Hematopoietic multipotent progenitor cell treated with erythropoietin and hydrocortisone succinate and interleukin-3 and kit ligand, for 8 days (in vitro differentiated cells): Measurements from ENCODE around the gene USP49.
A peak's percentile ranks its signal among the peaks of the same experiment; 100 is the strongest.

Experiments used
- DNase-seq: peaks from one replicate; pipeline ENCODE4 v3.0.0-alpha.2; 2015

Gene USP49

DNA sequence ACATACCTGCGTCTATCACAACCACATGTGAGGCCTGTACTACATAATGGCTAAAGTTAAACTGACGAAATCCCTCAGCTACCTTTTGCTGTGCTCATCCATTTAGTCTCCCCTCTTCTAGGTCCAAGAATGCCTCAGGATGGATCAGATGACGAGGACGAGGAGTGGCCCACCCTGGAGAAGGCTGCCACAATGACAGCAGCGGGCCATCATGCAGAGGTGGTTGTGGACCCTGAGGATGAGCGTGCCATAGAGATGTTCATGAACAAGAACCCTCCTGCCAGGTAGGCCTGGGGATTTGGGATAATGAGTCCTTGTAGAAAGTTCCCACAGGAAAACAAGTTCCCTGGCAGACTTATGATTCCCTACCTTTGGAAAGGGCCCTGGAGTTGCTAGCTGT, 32.1 kb upstream of the USP49 start:
- no peak for DNase-seq

DNA sequence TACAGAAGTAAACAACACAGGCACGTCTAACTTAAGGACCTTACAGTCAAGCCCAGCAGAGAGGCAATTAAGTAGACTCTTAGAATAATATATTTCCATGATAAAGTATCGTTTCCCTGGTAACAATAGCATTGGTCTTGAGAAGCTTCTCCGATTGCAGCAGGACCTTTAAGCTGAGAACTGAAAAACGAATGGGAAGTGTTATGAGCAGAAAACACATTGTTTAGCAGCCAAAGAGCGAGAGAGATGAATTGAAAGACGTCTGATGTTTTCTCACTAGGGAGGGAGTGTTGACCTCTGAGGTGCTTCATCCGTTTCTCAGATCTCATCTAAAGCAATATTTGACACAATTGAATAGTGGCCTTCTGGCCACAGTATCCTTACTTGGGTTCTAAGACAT, 27.0 kb upstream of the USP49 start:
- DNase-seq: peak; percentile 13

DNA sequence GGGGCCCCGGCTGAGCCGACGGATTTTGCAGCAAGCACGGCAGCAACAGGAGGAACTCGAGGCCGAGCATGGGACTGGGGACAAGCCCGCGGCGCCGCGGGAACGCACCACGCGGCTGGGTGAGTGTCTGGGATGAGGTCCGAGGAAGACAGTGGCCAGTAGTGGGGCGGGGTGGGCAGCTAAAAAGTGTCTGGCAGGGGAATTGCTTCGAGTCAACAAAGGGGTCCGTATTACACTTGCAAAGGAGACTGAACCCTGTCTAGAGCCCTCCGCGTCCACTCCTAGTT, 26.5 kb upstream of the USP49 start:
- peak; percentile 14 for DNase-seq

DNA sequence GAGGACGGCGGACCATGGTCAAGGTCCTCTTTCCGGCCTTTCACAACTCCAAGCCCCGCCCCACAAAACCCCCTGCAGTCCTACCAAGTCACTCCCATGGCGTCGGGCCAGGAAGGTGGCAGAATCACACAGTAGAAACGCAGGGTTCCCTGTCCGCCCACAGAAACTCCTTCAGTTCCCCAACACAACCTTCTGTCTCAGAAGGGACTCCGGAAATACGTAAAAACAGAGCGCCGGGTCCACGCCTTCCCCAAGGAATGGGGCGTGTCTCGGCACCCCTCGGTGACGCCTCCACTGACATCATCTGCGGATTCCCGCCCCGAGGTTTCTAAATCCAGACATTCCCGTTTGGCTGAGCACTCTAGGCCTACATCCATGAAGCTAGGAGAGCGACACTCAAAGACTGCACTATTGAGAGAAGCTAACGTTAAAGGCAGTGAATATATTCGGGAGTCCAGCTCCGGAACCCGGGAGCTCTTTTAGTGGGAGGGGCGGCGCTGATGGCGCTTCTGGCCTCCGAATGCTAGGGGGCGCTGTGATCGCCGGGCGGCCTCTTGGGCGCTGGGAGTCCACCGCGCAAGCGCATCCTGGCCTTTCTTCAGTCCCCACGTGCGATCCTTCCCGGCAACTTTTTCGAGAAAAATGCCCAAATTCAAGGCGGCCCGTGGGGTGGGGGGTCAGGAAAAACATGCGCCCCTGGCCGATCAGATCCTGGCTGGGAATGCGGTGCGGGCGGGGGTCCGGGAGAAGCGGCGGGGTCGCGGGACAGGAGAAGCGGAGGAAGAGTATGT, 25.9 kb upstream of the USP49 start, which contains the start of the genes BYSL and MED20:
Gene BYSL (plus strand): TSS at position 579 of the 791 bp plus-strand sequence. CDS start 64 bp downstream, at position 643.
Gene MED20 (minus strand): TSS at position 219 of the 791 bp plus-strand sequence. CDS start 121 bp downstream, at position 98.
- DNase-seq: peak; percentile 95

DNA sequence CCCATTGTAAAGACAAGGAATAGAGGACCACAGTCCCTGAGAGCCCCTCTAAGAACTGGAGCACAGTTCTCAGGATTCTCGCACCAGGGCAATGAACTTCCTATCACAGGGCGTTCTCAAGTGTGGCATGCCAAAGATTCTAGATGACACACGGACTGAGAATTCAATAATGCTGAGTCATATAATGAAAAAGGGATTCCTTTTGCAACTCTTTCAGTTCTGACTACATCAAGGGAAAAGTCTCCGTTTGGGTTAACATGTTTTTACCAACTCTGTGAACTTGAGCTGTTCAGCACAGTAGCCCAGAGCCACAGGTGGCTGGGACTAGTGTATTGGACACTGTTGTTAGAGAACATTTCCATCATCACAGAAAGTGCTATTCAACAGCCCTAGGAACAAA, 22.4 kb upstream of the USP49 start:
- peak; percentile 43 for DNase-seq

DNA sequence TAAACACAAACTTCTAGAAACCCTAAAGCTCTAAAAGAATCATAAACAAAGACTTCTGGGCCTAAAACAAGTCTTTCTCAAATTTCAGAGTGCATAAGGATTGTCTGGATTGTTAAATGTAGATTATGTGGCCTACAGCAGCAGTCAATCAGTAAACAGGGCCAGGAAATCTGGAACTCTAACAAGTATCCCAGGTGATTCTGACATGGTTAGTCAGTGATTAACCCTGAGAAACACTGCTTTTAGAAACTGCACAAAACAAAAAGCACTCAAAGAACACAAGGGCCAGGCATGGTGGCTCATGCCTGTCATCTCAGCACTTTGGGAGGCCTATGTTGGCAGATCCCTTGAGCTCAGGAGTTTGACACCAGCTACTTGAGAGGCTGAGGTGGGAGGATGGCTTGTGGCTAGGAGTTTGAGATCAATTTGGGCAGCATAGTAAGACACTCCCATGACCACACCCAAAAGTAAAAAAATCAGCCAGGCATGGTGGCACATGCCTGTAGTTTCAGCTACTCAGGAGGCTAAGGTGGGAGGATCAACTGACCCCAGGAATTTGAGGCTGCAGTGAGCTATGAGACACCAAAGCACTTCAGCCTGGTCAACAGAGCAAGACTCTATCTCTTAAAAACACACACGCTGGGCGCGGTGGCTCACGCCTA, 19.8 kb upstream of the USP49 start:
- DNase-seq: peak; percentile 74

DNA sequence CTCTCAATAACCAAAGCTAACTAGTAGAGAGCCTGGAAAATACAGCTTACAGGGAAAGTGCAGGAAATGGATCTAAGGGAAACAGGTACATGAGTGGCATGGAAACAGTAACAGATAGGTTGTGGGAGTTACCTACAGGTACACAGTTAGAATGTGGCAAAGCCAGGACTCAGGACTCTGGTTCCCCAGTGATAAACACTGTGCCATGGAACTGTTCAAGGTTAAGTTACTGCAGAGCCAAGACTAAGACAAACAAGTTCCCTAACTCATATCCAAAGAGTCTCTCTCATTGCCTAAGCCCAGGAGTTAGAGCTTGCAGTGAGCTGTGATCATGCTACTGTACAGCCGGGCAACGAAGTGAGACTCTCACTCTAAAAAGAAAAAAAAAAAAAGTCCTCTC, 19.2 kb upstream of the USP49 start:
- DNase-seq: no peak

DNA sequence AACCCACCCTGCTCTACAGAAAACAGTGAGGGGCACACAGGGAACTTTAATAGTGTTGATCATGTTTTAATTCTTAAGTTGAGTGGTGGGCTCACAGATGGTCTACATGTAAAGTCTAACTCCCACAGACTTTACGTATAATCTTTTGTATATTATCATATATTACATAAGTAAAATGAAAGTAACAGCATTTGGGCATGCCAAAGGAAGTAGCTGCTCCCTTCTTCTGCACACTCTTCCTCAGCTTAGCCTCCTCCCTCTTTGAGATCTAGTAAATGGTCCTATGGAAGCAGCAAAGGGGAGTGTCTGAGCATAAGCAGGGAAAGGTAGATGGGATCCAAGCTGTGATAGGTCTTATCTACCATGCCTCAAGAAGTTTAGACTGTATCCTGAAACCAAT, 14.6 kb upstream of the USP49 start:
- no peak for DNase-seq

DNA sequence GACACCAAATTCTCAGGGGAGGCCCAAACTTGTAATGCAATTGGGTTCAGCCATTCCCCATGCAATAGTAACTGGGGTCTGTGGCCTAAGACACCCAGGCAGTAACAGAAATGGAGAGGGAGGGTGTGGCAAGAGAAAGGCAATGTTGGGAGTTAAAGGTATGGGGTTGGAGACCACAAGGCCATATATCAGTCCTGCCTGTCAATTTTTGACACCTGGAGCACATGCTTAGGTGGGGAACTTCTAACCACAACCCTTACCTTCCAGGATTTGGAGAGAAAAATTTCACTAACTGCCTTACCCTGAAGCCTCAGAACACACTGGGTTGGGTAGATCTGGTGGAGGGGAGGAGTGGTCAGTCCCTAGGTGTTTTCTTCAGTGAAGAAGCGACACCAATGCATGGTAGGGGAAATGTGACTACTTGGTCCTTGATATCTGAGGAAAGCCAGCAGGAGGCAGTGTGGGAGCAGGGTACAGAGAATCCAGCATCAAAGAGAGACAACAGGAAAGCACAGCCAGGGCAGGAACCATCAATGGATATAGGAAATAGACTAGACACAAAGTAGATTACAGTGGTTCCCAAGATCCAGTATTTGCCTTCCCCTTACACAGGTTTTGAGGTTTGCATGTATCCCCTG, 6.8 kb upstream of the USP49 start:
- peak; percentile 74 for DNase-seq

DNA sequence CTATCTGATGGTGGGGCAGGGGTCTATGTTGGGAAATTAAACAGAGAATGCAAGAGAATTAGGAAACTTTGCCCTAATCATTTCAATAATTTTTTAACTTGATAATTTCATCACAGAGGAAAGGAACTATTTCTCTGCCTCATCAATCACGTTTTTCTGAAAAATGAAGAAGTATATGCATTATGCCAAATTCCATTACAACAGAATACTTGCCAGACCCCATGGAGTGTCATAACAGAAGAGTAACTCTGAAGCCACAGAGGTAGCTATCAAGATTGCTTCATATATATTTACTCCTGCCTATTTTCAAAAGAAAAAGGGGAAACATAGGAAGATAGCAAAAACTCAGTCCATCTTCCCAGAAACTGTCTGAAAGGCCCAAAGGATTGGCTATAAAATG, 5.7 kb upstream of the USP49 start:
- no peak for DNase-seq

DNA sequence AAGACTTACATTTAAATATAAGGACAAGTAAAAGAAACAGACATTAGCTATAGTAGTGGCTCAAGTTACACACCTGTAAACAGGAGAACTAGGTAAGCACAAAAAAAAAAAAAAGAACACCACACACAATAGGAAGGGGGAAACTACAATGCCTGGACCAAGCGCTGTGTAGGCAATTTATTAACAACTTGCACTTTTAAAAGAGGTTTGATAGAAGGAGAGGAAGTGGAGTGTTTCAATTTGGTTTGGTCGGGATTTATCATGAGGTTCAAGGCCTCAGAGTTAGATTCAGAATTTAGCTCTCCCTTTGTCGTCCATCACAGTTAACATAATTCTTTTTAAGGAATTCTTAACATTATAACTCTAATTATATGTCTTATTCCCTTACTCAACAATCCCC, 1.1 kb upstream of the USP49 start:
- no peak for DNase-seq

DNA sequence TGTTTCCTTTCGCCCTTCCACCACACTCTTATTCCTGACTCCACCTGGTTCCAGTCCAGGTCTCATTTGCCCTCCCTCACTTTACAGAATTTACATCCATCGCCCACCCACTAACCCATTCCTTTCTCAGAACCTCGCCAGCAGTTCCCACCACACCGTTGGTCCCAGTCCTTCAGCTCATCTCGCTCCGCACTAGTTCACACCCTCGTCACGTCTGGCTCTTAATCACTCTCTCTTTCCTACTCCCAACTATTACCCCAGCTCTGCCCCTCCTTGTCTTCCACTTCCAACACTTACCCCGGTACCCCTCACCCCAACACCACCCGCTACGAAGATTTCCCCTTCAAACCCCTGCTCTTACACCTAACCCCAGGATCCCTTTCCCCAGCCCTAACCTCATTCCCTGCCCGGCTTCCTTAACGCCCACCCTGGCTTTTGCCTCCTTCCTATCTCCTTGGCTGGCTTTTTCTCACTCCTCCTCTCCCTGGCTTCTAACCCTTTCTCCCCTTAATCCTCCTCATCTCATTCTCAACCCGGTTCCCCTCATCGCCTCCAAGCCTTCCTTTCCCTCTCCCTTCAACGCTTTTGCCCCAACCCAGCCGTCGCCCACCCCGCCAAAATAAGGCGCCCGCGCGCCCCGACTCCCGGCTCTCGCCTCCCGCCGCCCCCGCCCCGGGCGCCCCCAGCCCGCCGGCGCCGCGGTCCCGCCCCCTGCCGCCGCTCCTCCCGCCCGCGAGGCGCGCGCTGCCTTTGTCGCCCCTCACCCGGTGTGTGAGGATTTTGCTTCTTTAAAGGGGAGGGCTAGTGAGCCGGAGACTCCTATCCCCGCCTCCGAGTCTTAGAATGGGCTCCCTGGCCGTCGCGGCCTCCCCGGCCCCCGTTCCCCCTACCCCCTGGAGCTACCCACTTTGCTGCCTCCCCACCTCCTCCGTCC, 542 bp downstream of the USP49 start:
- DNase-seq: peak; percentile 9

DNA sequence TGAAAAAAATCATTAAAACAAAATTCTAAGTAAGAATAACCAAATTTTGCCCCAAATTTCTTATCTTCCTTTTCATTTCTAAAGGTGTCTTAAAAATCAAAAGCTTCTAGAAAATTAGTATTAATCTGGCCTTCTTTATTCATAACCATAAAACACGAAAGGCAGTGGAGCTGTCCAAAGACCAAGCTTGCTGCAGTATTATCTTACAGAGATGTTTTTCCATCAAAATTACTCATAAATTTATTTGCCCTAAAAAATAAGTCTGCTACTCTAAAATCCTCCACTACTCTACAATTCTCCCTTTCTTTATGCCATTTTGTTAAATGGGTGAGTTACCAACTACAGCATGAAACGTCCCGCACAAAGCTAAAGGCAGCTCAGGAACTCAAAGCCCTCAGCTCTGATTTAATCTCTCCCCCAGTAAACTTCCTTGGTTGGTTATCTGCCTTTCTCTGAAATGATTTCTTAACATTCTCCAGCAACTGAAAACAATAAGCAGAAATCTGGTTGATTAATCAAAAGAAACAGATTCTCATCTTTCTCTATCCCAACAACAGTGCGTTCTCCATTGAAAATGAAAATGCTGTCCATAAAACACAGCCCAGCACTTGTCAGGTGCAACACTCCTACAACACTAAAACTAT, 2.1 kb downstream of the USP49 start:
- no peak for DNase-seq

DNA sequence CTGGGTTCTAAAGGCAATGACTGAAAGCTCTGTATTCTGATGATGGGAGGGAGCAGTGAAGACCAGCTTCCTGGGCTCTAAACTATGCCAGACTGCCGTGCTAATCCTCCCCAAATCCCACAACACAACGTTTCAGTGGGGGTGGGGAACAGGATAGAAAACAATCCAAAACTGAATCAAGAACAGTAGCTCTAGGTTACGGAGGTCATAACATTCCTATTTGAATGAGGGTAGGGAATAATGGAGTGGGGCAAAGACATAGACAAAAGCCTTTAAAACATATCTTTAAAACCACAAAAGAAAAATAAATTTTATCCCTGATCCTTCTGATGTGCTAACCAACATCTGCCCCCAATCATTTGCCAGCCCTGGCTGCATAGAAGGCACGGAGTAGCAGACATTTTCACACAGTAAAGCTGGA, 7.8 kb downstream of the USP49 start:
- DNase-seq: no peak

DNA sequence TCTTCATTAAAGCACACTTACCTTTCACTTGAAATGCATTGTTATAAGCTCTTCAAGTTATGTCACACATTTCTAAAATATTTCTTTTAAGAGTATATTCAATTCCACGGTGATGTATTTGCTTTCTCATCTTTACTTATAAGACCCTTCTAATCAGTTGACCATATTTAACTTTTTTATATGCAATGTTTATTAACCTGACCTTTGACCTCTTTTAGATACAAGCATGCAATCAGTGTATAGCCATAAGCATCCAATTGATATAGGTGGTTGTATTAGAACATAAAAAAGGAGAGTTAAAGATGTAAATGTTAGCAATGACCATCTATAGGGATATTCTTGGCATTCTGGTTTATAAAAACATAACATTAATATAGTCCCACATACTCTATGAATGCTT, 9.2 kb downstream of the USP49 start:
- DNase-seq: no peak

DNA sequence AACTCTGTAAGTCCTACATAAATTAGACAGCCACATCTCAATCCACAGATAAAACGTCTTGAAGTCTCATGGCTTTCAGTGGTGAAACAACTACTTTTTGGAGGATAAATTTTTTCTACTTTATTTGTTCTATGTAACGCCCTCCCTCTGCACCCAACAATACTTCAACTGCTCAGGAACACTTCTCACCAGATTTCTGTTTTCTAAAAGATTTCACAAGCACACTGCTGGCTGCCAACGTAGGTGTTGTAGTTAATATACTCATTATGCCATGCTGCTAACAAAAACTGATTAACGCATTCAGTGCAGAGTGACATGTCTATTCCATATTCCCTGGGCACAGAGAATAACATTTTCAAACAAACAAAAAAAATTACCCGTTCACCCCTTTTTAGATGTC, 10.2 kb downstream of the USP49 start:
- no peak for DNase-seq

DNA sequence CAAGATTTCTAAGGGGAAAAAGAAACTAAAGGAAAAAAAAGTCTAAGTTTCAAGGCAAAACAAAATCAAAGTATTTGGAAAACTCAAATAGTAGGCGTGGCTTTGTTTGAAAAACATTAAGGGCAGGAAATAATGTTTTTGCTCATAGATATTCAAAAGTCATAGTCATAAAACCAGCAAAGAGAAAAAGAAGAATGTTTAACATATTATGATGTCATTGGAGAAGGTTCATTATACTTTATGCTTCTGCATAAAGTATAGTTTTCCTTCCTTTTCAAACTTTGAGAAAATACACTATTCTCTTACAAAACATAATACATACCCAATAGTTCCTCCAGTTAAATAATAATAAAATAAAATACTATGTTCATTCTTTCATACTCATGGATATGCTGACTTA, 13.7 kb downstream of the USP49 start:
- DNase-seq: no peak

DNA sequence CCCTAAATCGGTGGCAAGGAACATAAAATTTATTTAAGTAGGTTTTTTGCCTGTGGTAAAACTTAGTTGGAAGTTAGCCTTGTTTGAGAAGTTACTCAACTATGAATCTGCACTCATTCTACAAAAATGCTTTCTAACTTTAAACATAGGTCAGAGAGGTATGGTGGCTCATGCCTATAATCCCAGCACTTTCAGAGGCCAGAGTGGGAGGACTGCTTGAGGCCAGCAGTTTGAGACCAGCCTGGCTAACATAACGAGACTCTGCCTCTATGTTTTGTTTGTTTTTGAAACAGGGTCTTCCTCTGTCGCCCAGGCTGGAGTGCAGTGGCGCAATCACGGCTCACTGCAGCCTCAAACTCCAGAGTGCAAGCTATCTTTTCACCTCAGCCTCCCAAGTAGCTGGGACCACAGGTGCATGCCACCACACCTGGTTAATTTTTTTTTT, 16.2 kb downstream of the USP49 start:
- DNase-seq: no peak

DNA sequence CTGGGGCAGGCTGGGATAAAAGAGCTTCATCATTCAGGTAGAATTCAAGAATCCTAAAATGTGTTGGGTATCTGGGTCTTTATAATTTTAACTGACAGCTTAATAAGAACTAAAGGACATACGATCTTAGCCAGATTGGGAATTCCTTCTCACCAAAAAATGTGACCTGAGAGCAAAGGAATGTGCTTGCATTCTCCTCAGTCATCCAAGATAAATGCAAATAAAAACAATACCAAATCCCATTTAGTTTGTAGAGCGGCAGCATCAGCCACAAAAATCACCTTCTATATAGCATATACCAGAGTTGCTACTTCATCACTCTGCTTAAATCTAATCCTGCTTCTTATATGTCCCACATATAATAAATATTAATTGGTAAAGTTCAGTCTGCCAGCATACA, 16.9 kb downstream of the USP49 start:
- DNase-seq: no peak

DNA sequence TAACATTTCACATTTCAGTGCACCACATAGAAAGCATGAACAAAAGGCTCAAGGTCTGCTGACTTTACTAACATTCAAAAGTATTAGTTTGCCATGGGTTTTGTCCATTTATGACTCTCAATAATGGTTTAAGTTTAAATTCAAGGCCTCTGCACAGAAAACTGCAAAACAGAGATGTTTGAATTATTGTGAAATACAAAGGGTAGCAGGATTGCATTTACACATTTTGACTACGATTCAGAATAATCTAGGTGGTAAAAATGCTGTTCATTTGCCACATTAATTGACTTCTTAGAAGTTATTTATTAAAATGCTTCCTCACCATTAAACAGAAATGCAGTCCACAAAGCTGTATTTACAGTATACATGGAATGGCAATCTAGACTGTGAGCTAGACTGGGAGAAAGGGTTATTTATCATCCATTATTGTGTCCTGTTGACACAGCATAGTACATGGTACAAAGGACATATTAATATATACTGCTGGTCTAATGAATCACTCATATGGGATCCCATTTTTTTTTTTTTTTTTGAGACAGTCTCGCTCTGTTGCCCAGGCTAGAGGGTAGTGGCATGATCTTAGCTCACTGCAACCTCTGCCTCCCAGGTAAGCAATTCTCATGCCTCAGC, 18.0 kb downstream of the USP49 start:
- DNase-seq: no peak

DNA sequence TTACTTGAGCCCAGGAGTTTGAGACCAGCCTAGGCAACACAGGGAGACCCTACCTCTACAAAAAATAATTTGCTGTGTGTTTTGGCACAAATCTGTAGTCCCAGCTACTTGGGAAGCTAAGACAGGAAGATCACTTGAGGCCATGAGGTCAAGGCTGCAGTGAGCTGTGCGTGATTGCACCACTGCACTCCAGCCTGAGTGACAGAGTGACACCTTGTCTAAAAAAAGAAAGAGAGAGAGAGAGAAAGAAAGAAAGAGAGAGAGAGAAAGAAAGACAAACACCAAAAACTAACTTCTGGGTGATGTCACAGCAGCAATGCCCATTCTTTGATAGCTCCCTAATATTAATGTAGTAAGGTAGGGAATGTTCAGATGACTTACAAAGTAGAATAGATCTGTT, 20.4 kb downstream of the USP49 start:
- DNase-seq: no peak

DNA sequence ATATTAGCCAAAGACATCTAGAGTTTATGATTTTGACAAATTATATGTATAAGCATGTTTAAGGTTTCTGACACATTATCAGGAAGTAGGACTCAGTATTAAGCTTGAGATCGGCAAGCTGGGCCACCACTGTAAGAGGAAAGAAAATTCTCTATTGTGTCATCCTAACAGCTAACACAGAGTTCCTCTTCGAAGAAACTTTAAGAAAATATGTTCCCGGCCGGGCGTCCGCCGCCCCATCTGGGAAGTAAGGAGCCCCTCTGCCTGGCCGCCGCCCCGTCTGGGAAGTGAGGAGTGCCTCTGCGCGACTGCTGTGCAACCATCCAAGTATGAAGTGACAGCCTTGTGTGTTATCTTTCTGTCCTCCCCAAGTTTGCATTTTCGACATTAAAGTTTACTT, 23.0 kb downstream of the USP49 start:
- DNase-seq: no peak
